DOHH2 (cell line): Measurements from ENCODE around the gene KRTAP5-2.

Experiments
- H3F3A ChIP-seq: fragments of 200-600 bp; sonication (generic), shearing (Covaris generic); 2 replicates; pipeline ENCODE4 v1.6.0; 2016; ENCODE audit warnings: antibody characterized with exemption, mild to moderate bottlenecking; ENCODE audit not compliant: control insufficient read depth, insufficient read depth
- H3K27ac ChIP-seq: fragments of 200-600 bp; sonication (generic); 2 replicates; pipeline ENCODE4 v1.5.1; 2014; ENCODE audit warnings: low read depth, mild to moderate bottlenecking, low read length, moderate library complexity
- H3K27me3 ChIP-seq: fragments of 200-600 bp; sonication (generic); 2 replicates; pipeline ENCODE4 v1.6.1; 2014; ENCODE audit warnings: mild to moderate bottlenecking, low read length, mixed read lengths; ENCODE audit not compliant: control insufficient read depth
- H3K36me3 ChIP-seq: fragments of 200-600 bp; sonication (generic); 2 replicates; pipeline ENCODE4 v1.6.1; 2014; ENCODE audit warnings: mild to moderate bottlenecking, low read length, moderate library complexity, mixed read lengths; ENCODE audit not compliant: control insufficient read depth
- H3K4me1 ChIP-seq: fragments of 200-600 bp; sonication (generic); 2 replicates; pipeline ENCODE4 v1.6.1; 2014; ENCODE audit warnings: mild to moderate bottlenecking, low read length, mixed read lengths; ENCODE audit not compliant: control insufficient read depth
- H3K4me2 ChIP-seq: fragments of 200-600 bp; sonication (generic); 2 replicates; pipeline ENCODE4 v1.6.0; 2014; ENCODE audit warnings: mild to moderate bottlenecking, low read length, moderate library complexity
- H3K4me3 ChIP-seq: fragments of 200-600 bp; sonication (generic); 2 replicates; pipeline ENCODE4 v1.5.1; 2014; ENCODE audit warnings: mild to moderate bottlenecking, low read length, mixed read lengths
- H3K79me2 ChIP-seq: fragments of 200-600 bp; sonication (generic); 2 replicates; pipeline ENCODE4 v1.6.1; 2014; ENCODE audit warnings: mild to moderate bottlenecking, low read length, mixed read lengths; ENCODE audit not compliant: control insufficient read depth
- H3K9me2 ChIP-seq: fragments of 200-600 bp; sonication (generic); replicated peaks from 2 replicates; pipeline ENCODE4 v1.6.1; 2014; ENCODE audit warnings: mild to moderate bottlenecking, low read length, mixed read lengths; ENCODE audit not compliant: control insufficient read depth
- H3K9me3 ChIP-seq: fragments of 200-600 bp; sonication (generic); 2 replicates; pipeline ENCODE4 v1.6.1; 2014; ENCODE audit warnings: antibody characterized with exemption, low read length, mixed read lengths; ENCODE audit not compliant: control insufficient read depth, insufficient read depth
- H4K20me1 ChIP-seq: fragments of 200-600 bp; sonication (generic); 2 replicates; pipeline ENCODE4 v1.6.0; 2014; ENCODE audit warnings: low read depth, mild to moderate bottlenecking, antibody characterized with exemption, low read length, moderate library complexity; ENCODE audit not compliant: control insufficient read depth, insufficient read depth
- EZH2phosphoT487 ChIP-seq: fragments of 200-600 bp; sonication (generic); IDR thresholded peaks from 2 replicates; pipeline ENCODE4 v1.6.1; 2017; ENCODE audit warnings: borderline replicate concordance, mild to moderate bottlenecking, antibody characterized with exemption, low read length, moderate library complexity, mixed read lengths
- TF ChIP-seq, protein P1 (sequence below): fragments of 200-600 bp; sonication (generic); IDR thresholded peaks from one replicate; pipeline ENCODE4 v1.5.1; 2014; ENCODE audit warnings: antibody characterized with exemption, mild to moderate bottlenecking, low read depth, low read length; ENCODE audit not compliant: poor library complexity, severe bottlenecking

KRTAP5-2 gene

DNA sequence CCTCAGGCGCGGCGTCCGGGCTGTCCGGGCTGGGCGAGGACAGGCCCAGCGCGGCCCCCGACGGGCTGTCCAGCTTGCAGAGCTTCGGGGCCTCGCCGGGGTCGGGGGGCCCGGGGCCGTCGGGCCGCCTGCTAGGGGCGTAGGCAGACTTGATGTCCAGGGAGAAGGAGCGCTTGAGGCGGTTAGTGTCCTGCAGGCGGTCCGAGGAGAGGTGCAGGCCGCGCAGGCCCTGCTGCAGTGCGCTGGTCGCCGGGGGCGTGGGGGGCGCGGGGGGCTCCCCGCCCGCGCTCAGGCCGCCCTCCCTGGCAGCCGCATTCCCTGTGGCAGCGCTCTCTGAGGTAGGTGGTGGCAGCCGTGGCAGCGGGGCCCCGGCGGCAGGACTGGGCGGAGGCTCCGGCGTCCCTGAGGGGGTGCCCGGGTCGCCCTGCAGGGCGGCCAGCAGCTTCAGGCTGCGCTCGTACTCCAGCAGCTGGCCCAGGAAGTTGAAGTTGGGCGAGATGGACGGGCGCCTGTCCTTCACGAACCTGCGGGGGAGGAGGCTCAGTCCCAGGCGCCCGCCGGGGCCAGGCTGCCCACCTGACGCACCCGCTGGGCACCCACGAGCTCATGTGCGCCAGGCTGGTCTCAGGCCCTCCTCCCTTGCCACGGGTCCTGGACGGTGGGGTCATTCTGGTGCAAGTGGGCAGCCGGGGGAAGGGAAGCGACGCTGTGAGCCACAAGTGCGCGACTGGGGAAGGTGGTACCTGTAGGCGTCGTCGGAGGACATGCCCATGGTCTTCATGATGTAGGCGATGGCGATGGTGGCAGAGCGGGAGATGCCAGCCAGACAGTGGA is 40.8 kb downstream of the KRTAP5-2 start:
- H3K79me2 ChIP-seq, result no peaks in the 10 kb centered on the region
- H3K4me2 ChIP-seq, result no peak overlapping the region
- H3K27ac ChIP-seq, result no peak overlapping the region
- no peaks in the 10 kb centered on the region for H3K4me1 ChIP-seq
- no peaks in the 10 kb centered on the region for H3K9me2 ChIP-seq
- no peak overlapping the region for H3K4me3 ChIP-seq
- no peaks in the 10 kb centered on the region for H3K27me3 ChIP-seq
- H4K20me1 ChIP-seq, result no peaks in the 10 kb centered on the region
- H3K9me3 ChIP-seq, result no peaks in the 10 kb centered on the region
- no peaks in the 10 kb centered on the region for H3F3A ChIP-seq
- no peak for TF ChIP-seq EZH2phosphoT487
- TF ChIP-seq, protein P1, sequence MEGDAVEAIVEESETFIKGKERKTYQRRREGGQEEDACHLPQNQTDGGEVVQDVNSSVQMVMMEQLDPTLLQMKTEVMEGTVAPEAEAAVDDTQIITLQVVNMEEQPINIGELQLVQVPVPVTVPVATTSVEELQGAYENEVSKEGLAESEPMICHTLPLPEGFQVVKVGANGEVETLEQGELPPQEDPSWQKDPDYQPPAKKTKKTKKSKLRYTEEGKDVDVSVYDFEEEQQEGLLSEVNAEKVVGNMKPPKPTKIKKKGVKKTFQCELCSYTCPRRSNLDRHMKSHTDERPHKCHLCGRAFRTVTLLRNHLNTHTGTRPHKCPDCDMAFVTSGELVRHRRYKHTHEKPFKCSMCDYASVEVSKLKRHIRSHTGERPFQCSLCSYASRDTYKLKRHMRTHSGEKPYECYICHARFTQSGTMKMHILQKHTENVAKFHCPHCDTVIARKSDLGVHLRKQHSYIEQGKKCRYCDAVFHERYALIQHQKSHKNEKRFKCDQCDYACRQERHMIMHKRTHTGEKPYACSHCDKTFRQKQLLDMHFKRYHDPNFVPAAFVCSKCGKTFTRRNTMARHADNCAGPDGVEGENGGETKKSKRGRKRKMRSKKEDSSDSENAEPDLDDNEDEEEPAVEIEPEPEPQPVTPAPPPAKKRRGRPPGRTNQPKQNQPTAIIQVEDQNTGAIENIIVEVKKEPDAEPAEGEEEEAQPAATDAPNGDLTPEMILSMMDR, result no peak
- H3K36me3 ChIP-seq, result no peaks in the 10 kb centered on the region

- Histone ChIP-seq H3K4me3 (no peak overlapping the region), H3K9me3 (no peaks in the 10 kb centered on the region), H4K20me1 (no peaks in the 10 kb centered on the region), H3K36me3 (no peaks in the 10 kb centered on the region), H3K79me2 (no peaks in the 10 kb centered on the region), H3K9me2 (no peaks in the 10 kb centered on the region), H3F3A (no peaks in the 10 kb centered on the region), H3K4me1 (no peaks in the 10 kb centered on the region), H3K27me3 (no peaks in the 10 kb centered on the region), H3K4me2 (no peak overlapping the region), H3K27ac (no peak overlapping the region)
- no peak for TF ChIP-seq EZH2phosphoT487
- TF ChIP-seq, protein P1, result no peak
Observed at GRCh38 chr11:1556278-1556902, 41.7 kb downstream of the KRTAP5-2 start.

GRCh38 chr11:1555713-1556153 is 42.4 kb downstream of the KRTAP5-2 start:
- H3K9me2 ChIP-seq, result no peaks in the 10 kb centered on the region
- TF ChIP-seq, protein P1, result no peak
- no peak for TF ChIP-seq EZH2phosphoT487
- no peaks in the 10 kb centered on the region for H3F3A ChIP-seq
- H3K27me3 ChIP-seq, result no peaks in the 10 kb centered on the region
- no peaks in the 10 kb centered on the region for H3K36me3 ChIP-seq
- no peak overlapping the region for H3K4me3 ChIP-seq
- no peaks in the 10 kb centered on the region for H3K9me3 ChIP-seq
- no peak overlapping the region for H3K4me2 ChIP-seq
- no peak overlapping the region for H3K27ac ChIP-seq
- no peaks in the 10 kb centered on the region for H3K4me1 ChIP-seq
- H4K20me1 ChIP-seq, result no peaks in the 10 kb centered on the region
- H3K79me2 ChIP-seq, result no peaks in the 10 kb centered on the region
